Thyroid gland (tissue), 4 donors: ENCODE results near the gene ASPG.

Experiments
- POLR2A ChIP-seq, 2 donors: fragments of 450-650 bp; IDR thresholded peaks; one replicate each; pipeline ENCODE4 v1.6.1; 2017; ENCODE audit warnings: antibody characterized with exemption in 2 of 2, mild to moderate bottlenecking in 2 of 2, moderate library complexity in 1 of 2
- TF ChIP-seq, protein P1 (sequence below), 6 experiments: fragments of 200-600 bp in 3 of 6; fragments of 450-650 bp in 3 of 6; sonication (generic) in 3 of 6; IDR thresholded peaks; one replicate each; pipeline ENCODE4 v1.5.1; 2016 to 2019; ENCODE audit warnings: antibody characterized with exemption in 6 of 6, mild to moderate bottlenecking in 2 of 6, inconsistent platforms in 1 of 6, moderate library complexity in 1 of 6

DNA sequence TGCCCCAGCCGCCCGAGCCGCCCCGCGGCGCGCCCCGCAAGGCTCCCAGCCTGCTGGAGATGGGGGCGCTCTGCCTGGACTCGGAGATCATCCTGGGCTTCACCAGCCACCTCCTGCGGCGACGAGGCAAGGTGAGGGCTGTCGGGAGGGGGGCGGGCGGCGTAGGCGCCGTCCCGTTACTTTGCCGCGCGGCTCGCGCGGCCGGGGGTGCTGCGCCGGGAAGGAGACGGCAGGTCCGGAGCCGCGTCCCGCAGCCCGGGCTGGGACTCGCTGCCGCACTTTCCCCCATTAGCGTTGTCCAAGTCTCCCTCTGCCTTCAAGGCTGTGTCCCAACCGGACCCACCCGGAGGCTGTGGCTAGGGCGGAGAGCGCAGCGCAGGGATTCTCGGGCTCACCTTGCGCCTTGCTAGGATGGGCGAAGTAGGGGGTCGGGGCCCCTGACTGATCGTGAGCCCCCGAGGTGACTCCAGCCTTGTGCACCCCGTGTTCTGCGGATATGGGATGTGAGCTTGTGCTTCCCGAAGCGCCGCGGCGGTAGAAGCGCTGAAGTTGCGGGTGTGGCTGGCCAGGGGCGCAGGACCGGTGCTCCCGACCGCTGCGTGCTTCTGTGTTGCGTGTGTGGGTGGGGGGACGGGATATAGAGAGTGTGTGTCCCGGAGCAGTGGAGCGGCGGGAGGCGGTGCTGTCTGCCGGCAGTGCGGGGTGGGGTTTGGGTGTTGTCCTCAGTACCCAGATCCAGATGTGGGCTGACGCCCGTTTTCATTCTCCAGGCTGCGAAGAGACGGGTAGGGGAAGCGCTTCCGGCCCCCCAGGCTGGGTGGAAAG is 51.2 kb downstream of the ASPG start:
- TF ChIP-seq, protein P1, sequence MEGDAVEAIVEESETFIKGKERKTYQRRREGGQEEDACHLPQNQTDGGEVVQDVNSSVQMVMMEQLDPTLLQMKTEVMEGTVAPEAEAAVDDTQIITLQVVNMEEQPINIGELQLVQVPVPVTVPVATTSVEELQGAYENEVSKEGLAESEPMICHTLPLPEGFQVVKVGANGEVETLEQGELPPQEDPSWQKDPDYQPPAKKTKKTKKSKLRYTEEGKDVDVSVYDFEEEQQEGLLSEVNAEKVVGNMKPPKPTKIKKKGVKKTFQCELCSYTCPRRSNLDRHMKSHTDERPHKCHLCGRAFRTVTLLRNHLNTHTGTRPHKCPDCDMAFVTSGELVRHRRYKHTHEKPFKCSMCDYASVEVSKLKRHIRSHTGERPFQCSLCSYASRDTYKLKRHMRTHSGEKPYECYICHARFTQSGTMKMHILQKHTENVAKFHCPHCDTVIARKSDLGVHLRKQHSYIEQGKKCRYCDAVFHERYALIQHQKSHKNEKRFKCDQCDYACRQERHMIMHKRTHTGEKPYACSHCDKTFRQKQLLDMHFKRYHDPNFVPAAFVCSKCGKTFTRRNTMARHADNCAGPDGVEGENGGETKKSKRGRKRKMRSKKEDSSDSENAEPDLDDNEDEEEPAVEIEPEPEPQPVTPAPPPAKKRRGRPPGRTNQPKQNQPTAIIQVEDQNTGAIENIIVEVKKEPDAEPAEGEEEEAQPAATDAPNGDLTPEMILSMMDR (IDR thresholded peaks at IDR 0.05), result no peak
- no peak for TF ChIP-seq POLR2A (IDR thresholded peaks at IDR 0.05)
